Stimulated activated naive CD8-positive, alpha-beta T cell treated with anti-CD3 and anti-CD28 coated beads, Interleukin-15, Interleukin-2, amounts not matched to agents 100 ng/mL and 50 ng/mL, for 24 hours (primary cell): Measurements from ENCODE around the gene SLC10A6.

Experiments used
- H3K27ac Mint-ChIP-seq: one replicate; pipeline ENCODE4 v1.8.0; 2021; ENCODE audit warnings: mild to moderate bottlenecking, mixed read lengths
- H3K27me3 Mint-ChIP-seq: one replicate; pipeline ENCODE4 v1.8.0; 2021; ENCODE audit warnings: mixed read lengths
- H3K36me3 Mint-ChIP-seq: one replicate; pipeline ENCODE4 v1.8.0; 2021; ENCODE audit warnings: low read depth, mixed read lengths
- H3K4me1 Mint-ChIP-seq: one replicate; pipeline ENCODE4 v1.8.0; 2021; ENCODE audit warnings: low read depth, mixed read lengths
- H3K4me3 Mint-ChIP-seq: one replicate; pipeline ENCODE4 v1.8.0; 2021; ENCODE audit warnings: mild to moderate bottlenecking, mixed read lengths
- H3K9me3 Mint-ChIP-seq: one replicate; pipeline ENCODE4 v1.8.0; 2021; ENCODE audit warnings: mixed read lengths

Gene SLC10A6

DNA sequence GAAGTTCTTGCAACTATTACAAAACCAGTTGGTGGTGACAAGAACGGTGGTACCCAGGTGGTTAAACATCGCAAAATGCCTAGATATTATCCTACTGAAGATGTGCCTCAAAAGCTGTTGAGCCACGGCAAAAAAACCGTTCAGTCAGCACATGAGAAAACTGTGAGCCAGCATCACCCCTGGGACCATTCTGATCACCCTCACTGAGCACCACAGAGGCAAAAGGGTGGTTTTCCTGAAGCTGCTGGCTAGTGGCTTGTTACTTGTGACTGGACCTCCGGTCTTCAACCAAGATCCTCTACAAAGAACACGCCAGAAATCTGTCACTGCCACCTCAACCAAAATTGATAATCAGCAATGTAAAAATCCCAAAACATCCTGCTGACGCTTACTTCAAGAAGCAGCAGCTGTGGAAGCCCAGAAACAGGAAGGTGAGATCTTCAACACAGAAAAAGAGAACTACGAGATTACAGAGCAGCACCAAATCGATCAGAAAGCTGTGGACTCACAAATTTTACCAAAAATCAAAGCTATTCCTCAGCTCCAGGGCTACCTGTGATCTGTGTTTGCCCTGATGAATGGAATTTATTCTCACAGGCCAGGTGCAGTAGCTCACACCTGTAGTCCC, 21.4 kb upstream of the SLC10A6 start:
- Mint-ChIP-seq H3K27ac (no peak overlapping the region), H3K4me3 (no peak overlapping the region)

DNA sequence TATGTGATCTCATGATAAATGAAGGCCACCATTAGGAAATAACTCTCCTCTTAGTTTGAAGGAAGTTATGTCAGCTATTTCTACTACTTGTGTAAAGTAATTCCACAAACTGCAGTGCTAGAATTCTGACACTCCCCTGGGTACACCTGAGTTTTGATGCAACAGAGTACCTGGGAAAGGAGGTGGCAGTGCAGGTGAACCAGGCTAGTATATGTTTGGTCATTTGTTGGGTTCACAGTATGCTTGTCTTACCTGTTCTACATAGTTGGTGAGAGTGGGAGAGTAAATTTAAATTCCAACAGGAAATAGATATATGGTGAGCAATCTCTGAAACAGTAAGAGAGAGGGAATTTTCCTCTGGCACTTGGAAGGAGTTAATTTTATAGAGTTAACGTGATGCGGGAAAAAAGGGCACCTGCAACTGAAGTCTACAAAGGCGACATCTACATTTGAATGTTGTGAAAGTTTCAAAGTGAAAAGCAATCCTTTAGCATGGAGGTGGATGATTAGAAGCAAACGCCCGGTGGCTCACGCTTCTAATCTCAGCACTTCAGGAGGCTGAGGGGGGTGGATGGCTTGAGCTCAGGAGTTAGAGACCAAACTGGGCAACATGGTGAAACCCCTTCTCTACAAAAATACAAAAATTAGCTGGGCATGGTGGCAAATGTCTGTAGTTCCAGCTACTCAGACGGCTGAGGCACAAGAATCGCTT, 8.3 kb upstream of the SLC10A6 start:
- H3K9me3 Mint-ChIP-seq = no peaks in the 10 kb centered on the region
- no peaks in the 10 kb centered on the region for H3K27me3 Mint-ChIP-seq
- no peak overlapping the region for H3K4me3 Mint-ChIP-seq
- no peaks in the 10 kb centered on the region for H3K36me3 Mint-ChIP-seq
- H3K4me1 Mint-ChIP-seq = no peaks in the 10 kb centered on the region
- H3K27ac Mint-ChIP-seq = no peak overlapping the region

More for the DNA sequence above, 21.4 kb upstream of the SLC10A6 start:
- no peaks in the 10 kb centered on the region for H3K27me3 Mint-ChIP-seq
- H3K36me3 Mint-ChIP-seq = no peaks in the 10 kb centered on the region
- H3K4me1 Mint-ChIP-seq = no peaks in the 10 kb centered on the region
- H3K9me3 Mint-ChIP-seq = no peaks in the 10 kb centered on the region

DNA sequence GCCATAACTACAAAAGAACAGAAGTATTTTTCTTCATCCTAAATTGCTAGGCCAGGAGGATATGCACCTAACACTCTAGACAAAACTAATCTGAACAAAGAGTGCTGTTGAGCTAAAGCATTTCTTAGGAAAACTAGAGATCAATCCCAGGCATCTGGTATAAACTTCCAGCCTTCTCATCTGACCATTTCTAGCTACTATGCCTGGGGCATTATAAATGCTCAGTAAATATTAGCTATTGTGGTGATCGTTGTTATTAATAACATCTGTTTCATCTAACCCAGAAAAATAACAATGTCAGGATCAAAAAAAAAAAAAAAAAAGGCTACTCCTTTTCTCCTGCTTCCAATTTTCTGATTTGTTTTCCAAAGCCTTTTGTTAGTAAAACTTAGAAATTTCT, 7.7 kb upstream of the SLC10A6 start:
- Mint-ChIP-seq H3K4me3 (no peak overlapping the region), H3K27me3 (no peaks in the 10 kb centered on the region)

DNA sequence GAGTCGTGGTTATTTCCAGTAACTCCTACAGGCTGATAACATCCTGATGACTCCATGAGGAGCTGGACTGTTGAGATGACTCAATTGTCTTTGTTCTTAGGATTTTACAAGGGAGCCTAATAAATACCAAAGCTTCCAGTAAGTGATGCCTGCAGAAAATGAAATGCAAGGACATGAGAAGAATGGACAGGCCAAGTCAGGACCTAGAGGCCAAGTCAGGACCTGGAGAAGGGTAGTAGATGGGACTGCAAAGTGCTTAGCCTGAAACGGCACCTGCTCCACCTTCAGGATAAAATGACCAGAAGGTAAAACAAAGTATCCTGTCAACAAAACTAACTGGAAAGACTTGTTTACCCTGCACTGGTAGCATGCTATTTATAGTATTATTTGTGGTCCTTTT, 6.4 kb upstream of the SLC10A6 start:
- no peak overlapping the region for H3K27ac Mint-ChIP-seq
- H3K9me3 Mint-ChIP-seq = no peaks in the 10 kb centered on the region
- H3K36me3 Mint-ChIP-seq = no peaks in the 10 kb centered on the region
- no peaks in the 10 kb centered on the region for H3K27me3 Mint-ChIP-seq
- H3K4me1 Mint-ChIP-seq = no peaks in the 10 kb centered on the region
- H3K4me3 Mint-ChIP-seq = no peak overlapping the region

More for the DNA sequence above, 7.7 kb upstream of the SLC10A6 start:
- Mint-ChIP-seq H3K36me3 (no peaks in the 10 kb centered on the region), H3K27ac (no peak overlapping the region), H3K4me1 (no peaks in the 10 kb centered on the region), H3K9me3 (no peaks in the 10 kb centered on the region)

DNA sequence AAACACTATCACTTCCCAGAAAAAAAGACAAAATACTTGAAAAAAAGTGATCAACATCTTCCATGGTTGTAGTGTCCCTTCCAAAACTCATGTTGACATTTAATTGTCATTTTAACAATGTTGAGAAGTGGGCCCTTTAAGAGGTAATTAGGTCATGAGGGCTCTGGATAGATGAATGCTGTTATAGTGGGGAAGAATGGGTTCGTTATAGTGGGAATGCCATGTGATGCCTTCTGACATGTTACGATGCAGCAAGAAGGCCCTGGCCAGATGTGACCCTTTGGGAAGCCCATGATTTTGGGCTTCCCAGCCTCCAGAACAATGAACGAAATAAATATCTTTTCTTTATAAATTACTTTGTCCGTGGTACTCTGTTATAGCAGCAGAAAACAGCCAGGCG, 4.0 kb upstream of the SLC10A6 start:
- no peak overlapping the region for H3K4me3 Mint-ChIP-seq
- no peaks in the 10 kb centered on the region for H3K4me1 Mint-ChIP-seq
- H3K36me3 Mint-ChIP-seq = no peaks in the 10 kb centered on the region
- H3K27ac Mint-ChIP-seq = no peak overlapping the region
- no peaks in the 10 kb centered on the region for H3K9me3 Mint-ChIP-seq
- peaks cover 3% of the 10 kb centered on the region for H3K27me3 Mint-ChIP-seq

DNA sequence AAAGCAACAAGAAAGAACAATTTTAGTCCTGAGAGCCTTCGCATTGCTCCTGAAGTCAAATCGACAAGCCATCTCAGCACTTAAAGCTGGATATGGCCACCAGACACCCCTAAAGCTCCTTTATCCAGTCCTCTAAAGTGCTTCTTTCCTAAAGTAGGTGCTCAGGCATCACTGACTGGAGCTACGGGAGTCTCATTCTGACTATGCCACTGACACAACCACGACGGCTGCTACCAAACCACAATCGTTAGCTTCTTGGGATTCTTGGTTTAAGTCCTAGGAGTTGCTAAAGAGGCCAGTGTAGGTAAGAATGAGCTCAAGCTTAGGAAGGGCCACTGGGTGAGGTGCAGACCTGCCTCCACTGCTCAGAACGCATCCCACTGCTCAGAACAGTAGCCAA, 1.0 kb downstream of the SLC10A6 start:
- Mint-ChIP-seq H3K4me3 (no peak overlapping the region), H3K27ac (no peak overlapping the region), H3K9me3 (no peaks in the 10 kb centered on the region), H3K4me1 (no peaks in the 10 kb centered on the region), H3K36me3 (no peaks in the 10 kb centered on the region), H3K27me3 (peaks cover 3% of the 10 kb centered on the region)

DNA sequence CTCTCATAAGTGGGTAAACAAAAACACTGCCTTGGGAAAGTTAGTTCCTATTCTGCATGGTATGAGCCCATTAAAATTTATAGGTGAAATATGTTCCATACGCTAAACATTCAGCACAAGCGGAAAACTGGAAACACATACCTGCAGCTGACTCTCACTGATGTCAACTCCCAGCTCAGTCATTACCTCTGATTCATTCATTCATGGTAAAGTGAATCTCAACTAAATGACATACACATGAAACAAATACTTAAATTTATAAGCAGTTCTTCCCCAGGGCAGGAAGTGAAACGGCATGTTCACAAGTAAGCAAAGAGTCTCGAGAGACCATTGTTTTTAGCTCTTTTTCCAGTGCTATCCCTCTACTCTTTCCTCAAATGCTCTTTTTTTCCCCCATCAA, 1.6 kb downstream of the SLC10A6 start:
- Mint-ChIP-seq H3K36me3 (no peaks in the 10 kb centered on the region), H3K4me1 (no peaks in the 10 kb centered on the region), H3K27ac (no peak overlapping the region), H3K4me3 (no peak overlapping the region), H3K27me3 (peaks cover 3% of the 10 kb centered on the region), H3K9me3 (no peaks in the 10 kb centered on the region)

DNA sequence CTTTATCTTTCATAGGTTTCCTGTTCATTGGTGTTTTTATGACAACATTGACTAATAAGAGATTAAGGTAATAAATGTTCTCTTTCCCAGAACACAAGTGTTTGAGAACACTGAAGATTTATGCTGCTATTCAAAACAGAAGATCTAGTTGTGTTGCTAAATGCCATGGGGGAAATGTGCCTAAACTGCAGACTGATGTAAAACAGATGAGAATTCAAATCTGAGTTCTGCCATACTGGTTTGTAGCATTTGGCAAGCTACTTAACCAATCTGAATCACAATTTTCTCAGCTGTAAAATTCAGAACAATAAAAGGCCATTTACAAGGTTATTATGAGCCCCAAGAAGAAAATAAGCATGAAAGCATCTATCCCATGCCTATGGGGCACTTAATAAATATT, 2.3 kb downstream of the SLC10A6 start:
- H3K27ac Mint-ChIP-seq = no peak overlapping the region
- peaks cover 3% of the 10 kb centered on the region for H3K27me3 Mint-ChIP-seq
- H3K9me3 Mint-ChIP-seq = no peaks in the 10 kb centered on the region
- H3K4me1 Mint-ChIP-seq = no peaks in the 10 kb centered on the region
- H3K36me3 Mint-ChIP-seq = no peaks in the 10 kb centered on the region
- no peak overlapping the region for H3K4me3 Mint-ChIP-seq

GRCh38 chr4:86845593-86845992, 3.6 kb downstream of the SLC10A6 start:
- no peaks in the 10 kb centered on the region for H3K4me1 Mint-ChIP-seq
- peaks cover 3% of the 10 kb centered on the region for H3K27me3 Mint-ChIP-seq
- H3K27ac Mint-ChIP-seq = no peak overlapping the region
- H3K36me3 Mint-ChIP-seq = no peaks in the 10 kb centered on the region
- no peaks in the 10 kb centered on the region for H3K9me3 Mint-ChIP-seq
- no peak overlapping the region for H3K4me3 Mint-ChIP-seq

GRCh38 chr4:86841309-86841708, 7.9 kb downstream of the SLC10A6 start:
- H3K4me3 Mint-ChIP-seq = no peak overlapping the region
- H3K36me3 Mint-ChIP-seq = no peaks in the 10 kb centered on the region
- no peaks in the 10 kb centered on the region for H3K9me3 Mint-ChIP-seq
- no peak overlapping the region for H3K27ac Mint-ChIP-seq
- H3K4me1 Mint-ChIP-seq = no peaks in the 10 kb centered on the region
- H3K27me3 Mint-ChIP-seq = no peaks in the 10 kb centered on the region

DNA sequence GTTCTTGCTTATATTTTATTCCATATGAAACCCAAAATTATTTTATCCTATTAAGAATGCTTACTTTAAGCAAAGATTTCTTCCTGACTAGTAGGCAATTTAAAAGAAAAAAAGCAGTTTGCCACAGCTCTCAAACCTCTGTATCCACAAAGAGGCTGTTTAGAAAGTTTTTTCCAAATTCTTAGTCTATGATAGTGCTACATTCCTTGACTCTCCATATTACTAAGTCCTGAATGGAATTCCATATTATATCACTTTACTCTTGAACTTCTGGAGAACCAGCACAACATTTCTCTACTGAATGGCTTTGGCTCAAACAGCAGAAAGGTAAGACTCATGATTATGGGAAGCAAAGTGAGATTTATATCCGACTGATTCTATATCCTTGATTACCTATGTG, 8.3 kb downstream of the SLC10A6 start:
- Mint-ChIP-seq H3K4me1 (no peaks in the 10 kb centered on the region), H3K36me3 (no peaks in the 10 kb centered on the region), H3K9me3 (no peaks in the 10 kb centered on the region), H3K27me3 (no peaks in the 10 kb centered on the region), H3K4me3 (no peak overlapping the region), H3K27ac (no peak overlapping the region)

DNA sequence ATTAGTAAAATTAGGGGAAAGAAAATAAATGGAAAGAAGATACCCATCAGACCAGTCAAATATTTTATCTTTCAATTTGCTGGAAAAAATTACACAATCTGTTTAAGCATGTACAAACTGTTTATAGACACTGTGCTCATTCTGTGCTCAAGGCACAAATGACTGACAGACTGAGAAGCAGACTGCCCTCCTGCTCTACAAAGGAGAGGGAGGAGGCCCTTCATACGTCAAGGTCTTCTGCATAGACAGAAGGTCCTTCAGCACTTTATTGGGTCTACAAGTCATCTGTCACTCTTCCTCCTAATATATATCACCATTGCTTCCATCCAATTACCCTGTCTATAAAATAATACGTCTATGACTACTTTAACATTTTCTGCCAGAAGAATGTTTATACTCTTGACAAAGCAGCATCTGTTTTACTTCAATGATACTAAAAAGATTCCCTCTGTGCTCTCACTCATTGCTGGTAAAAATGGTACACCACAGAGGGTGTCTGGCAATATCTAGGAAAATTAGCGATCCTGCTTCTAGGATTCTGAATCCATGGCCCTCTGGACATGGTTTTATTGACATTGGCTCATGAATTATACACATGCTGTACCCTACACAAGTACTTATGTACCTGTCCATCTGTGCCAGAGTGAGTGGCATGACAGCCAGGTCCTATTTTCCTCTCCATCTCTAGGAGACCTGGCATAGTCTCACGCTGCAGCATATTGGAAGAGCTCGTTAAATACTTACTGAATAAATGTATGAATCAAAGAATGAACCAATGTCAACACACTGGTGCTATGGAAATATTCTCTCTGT, 11.3 kb downstream of the SLC10A6 start:
- H3K4me1 Mint-ChIP-seq = no peaks in the 10 kb centered on the region
- H3K4me3 Mint-ChIP-seq = no peak overlapping the region
- H3K27ac Mint-ChIP-seq = no peak overlapping the region
- H3K27me3 Mint-ChIP-seq = no peaks in the 10 kb centered on the region
- H3K36me3 Mint-ChIP-seq = no peaks in the 10 kb centered on the region
- no peaks in the 10 kb centered on the region for H3K9me3 Mint-ChIP-seq

- Mint-ChIP-seq H3K4me3 (no peak overlapping the region), H3K4me1 (no peaks in the 10 kb centered on the region), H3K27ac (no peak overlapping the region), H3K9me3 (no peaks in the 10 kb centered on the region), H3K27me3 (no peaks in the 10 kb centered on the region), H3K36me3 (no peaks in the 10 kb centered on the region)
Observed at GRCh38 chr4:86835677-86836076, 13.5 kb downstream of the SLC10A6 start.

DNA sequence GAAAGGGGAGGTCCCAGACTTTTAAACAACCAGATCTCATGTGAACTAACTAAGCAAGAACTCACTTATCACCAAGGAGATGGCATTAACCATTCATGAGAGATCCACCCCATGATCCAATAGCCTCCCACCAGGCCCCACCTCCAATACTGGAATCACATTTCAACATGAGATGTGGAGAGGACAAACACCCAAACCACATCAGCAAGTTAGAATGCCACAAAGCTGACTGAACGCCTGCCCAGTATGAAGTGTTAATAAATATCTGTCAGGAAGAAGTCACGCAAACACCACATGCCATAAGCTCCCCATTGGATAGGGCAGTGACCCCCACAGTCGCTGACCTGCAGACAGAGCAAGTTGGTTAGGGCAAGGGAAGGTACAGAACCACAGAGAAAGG, 14.3 kb downstream of the SLC10A6 start:
- H3K4me1 Mint-ChIP-seq = no peaks in the 10 kb centered on the region
- H3K4me3 Mint-ChIP-seq = no peak overlapping the region
- H3K36me3 Mint-ChIP-seq = no peaks in the 10 kb centered on the region
- H3K9me3 Mint-ChIP-seq = no peaks in the 10 kb centered on the region
- H3K27me3 Mint-ChIP-seq = no peaks in the 10 kb centered on the region
- H3K27ac Mint-ChIP-seq = no peak overlapping the region

DNA sequence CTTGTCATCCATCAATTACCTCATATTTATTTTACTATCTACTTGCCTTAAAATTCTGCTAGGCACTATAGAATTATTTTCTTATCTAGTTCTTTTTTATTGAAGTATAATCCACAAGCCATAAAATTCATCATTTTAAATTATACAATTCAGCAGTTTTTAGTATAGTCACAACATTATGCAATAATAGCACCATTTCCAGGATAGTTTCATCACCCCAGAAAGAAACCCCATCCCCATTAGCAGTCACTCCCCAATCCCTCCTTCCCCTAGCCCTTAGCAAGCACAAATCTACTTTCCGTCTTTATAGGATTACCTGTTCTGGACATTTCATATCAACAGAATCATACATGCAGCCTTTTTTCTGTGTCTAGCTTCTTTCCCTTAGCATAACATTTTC, 15.6 kb downstream of the SLC10A6 start:
- H3K9me3 Mint-ChIP-seq = no peaks in the 10 kb centered on the region
- no peaks in the 10 kb centered on the region for H3K36me3 Mint-ChIP-seq
- H3K4me3 Mint-ChIP-seq = no peak overlapping the region
- no peaks in the 10 kb centered on the region for H3K4me1 Mint-ChIP-seq
- no peak overlapping the region for H3K27ac Mint-ChIP-seq
- H3K27me3 Mint-ChIP-seq = no peaks in the 10 kb centered on the region
